ENCODE data around the gene FUT7. TPM values are rescaled to one million over a fixed set of nuclear protein-coding genes. Genes with fewer than 3 reads are reported as not detected.

FUT7 gene
- total and polyA plus RNA-seq, 2 of the 13 experiments (the other 11 are each of a cell fraction or from before 2014, with no cell fraction given) = 0.05 TPM; not detected in 1

GRCh38 chr9:137049544-137050449 is 17.9 kb upstream of the FUT7 start (continued):
- TF ChIP-seq HNF1B (CRISPR knock-in tag; IDR thresholded peaks at IDR 0.05) = no peak
- TF ChIP-seq RAD21 (CRISPR knock-in tag; IDR thresholded peaks at IDR 0.05) = peak; percentile 67
- TF ChIP-seq MYPOP (CRISPR knock-in tag; IDR thresholded peaks at IDR 0.05) = no peak
- TF ChIP-seq ZNF616 (CRISPR knock-in tag; IDR thresholded peaks at IDR 0.05; ENCODE audit: low read depth) = no peak
- TF ChIP-seq ZNF687 (CRISPR knock-in tag; IDR thresholded peaks at IDR 0.05) = peak; percentile 41
- peak; percentile 81 for TF ChIP-seq CTCF (CRISPR knock-in tag; IDR thresholded peaks at IDR 0.05)
- peak; percentile 92 for TF ChIP-seq ZBTB33 (CRISPR knock-in tag; IDR thresholded peaks at IDR 0.05)
- peak; percentile 44; the same call in 1 of the 2 replicates for TF ChIP-seq HNRNPL (IDR thresholded peaks at IDR 0.05; ENCODE audit: low read depth, low read length)
- TF ChIP-seq IRF1 (CRISPR knock-in tag; IDR thresholded peaks at IDR 0.05; ENCODE audit: low read depth) = no peak
- no peak for TF ChIP-seq DPF2 (CRISPR knock-in tag; IDR thresholded peaks at IDR 0.05; ENCODE audit: borderline replicate concordance, low read depth)
- peak; percentile 68 for TF ChIP-seq STAG1 (CRISPR knock-in tag; IDR thresholded peaks at IDR 0.05)
- peak; percentile 39; the same call in 1 of the 2 replicates for TF ChIP-seq SALL1 (CRISPR knock-in tag; IDR thresholded peaks at IDR 0.05)
- TF ChIP-seq CCAR2 (optimal IDR thresholded peaks at IDR 0.05; ENCODE audit: low read depth, low read length) = no peak
- 0 out of 2 replicates have a peak, but pooled peaks have one; percentile 27 for TF ChIP-seq ZNF274 (CRISPR knock-in tag; IDR thresholded peaks at IDR 0.05)
- no peak for TF ChIP-seq ATAD3A (CRISPR knock-in tag; IDR thresholded peaks at IDR 0.05)
- no peak for TF ChIP-seq MAFF (IDR thresholded peaks at IDR 0.05; ENCODE audit: low read depth, low read length)
